Karpas-422 (cell line): ENCODE results near the gene MPST. TPM values are rescaled to one million over a fixed set of nuclear protein-coding genes. Genes with fewer than 3 reads are reported as not detected.
"Not testable (repeated sequence)": the region's sequence is repeated elsewhere in the genome, so short reads cannot be mapped to it uniquely, and the experiment has no call there.

Source experiments
- DNase-seq: peaks from one replicate; pipeline ENCODE4 v3.0.0-alpha.2; 2015
- H2AFZ ChIP-seq: fragments of 200-600 bp; sonication (generic); 2 replicates; pipeline ENCODE4 v1.6.1; 2014; ENCODE audit warnings: antibody characterized with exemption, low read length, mixed read lengths
- H3K27ac ChIP-seq: fragments of 200-600 bp; sonication (generic); 2 replicates; pipeline ENCODE4 v1.5.1; 2014; ENCODE audit warnings: mild to moderate bottlenecking, low read length, moderate library complexity
- H3K27me3 ChIP-seq: fragments of 200-600 bp; sonication (generic); 2 replicates; pipeline ENCODE4 v1.6.1; 2014; ENCODE audit warnings: low read length, mixed read lengths
- H3K36me3 ChIP-seq: fragments of 200-600 bp; sonication (generic); 2 replicates; pipeline ENCODE4 v1.6.1; 2014; ENCODE audit warnings: low read length, mixed read lengths; ENCODE audit not compliant: insufficient read depth
- H3K4me1 ChIP-seq: fragments of 200-600 bp; sonication (generic); 2 replicates; pipeline ENCODE4 v1.6.1; 2014; ENCODE audit warnings: mild to moderate bottlenecking, low read length, mixed read lengths
- H3K4me2 ChIP-seq: fragments of 200-600 bp; sonication (generic); 2 replicates; pipeline ENCODE4 v1.6.1; 2014; ENCODE audit warnings: low read length, low read depth, mild to moderate bottlenecking; ENCODE audit not compliant: poor library complexity, severe bottlenecking
- H3K4me3 ChIP-seq: fragments of 200-600 bp; sonication (generic); 2 replicates; pipeline ENCODE4 v1.5.1; 2014; ENCODE audit warnings: mild to moderate bottlenecking, antibody characterized with exemption, low read length, mixed read lengths
- H3K79me2 ChIP-seq: fragments of 200-600 bp; sonication (generic); 2 replicates; pipeline ENCODE4 v1.6.1; 2014; ENCODE audit warnings: mild to moderate bottlenecking, low read length, mixed read lengths
- H3K9ac ChIP-seq: fragments of 200-600 bp; sonication (generic); 2 replicates; pipeline ENCODE4 v1.6.0; 2014; ENCODE audit warnings: low read length
- H3K9me2 ChIP-seq: fragments of 200-600 bp; sonication (generic), shearing (Covaris generic); replicated peaks from 2 replicates; pipeline ENCODE4 v1.6.0; 2014; ENCODE audit warnings: mild to moderate bottlenecking, low read length, moderate library complexity; ENCODE audit not compliant: insufficient read depth
- H3K9me3 ChIP-seq: fragments of 300-700, 200-600 bp; sonication (generic); 2 replicates; pipeline ENCODE4 v1.6.1; 2014; ENCODE audit warnings: low read length, mixed read lengths
- H4K20me1 ChIP-seq: fragments of 200-600 bp; sonication (generic); 2 replicates; pipeline ENCODE4 v1.6.1; 2014; ENCODE audit warnings: mild to moderate bottlenecking, antibody characterized with exemption, low read length, low read depth; ENCODE audit not compliant: insufficient read depth
- total RNA-seq: library from RNA; depleted of rRNA; stranded (reverse); fragments of >200 nt; shearing (Covaris generic); gene quantifications from 2 replicates; pipeline ENCODE4 v1.2.3, GENCODE V29; 2014; ENCODE audit warnings: low replicate concordance

MPST gene
- total RNA-seq, 1 experiment from 2014 or later = 26.1 TPM

DNA sequence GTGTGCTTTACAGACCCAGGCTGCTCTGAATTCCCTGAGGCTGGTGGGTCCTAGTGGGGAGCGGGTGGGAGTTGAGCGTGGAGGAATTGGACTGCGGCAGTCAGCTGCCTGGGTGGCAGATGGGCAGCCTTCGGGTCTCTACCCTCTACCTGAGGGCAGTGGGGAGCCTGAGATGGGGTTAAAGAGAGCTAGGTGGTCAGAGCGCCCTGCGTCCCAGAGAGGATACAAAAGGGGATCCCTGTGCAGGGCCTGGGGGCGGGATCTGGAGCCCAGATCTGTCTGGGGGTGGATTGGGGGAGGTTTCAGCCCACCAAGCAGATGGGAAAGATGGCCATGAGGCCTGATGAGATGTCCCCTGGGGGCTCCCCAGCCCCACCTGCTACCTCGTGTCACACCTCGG is 50.2 kb downstream of the MPST start:
- no peak overlapping the region for H3K4me2 ChIP-seq
- no peaks in the 10 kb centered on the region for H3K9me2 ChIP-seq
- H3K27me3 ChIP-seq = no peaks in the 10 kb centered on the region
- no peaks in the 10 kb centered on the region for H3K79me2 ChIP-seq
- H3K9ac ChIP-seq = no peak overlapping the region
- H3K27ac ChIP-seq = no peak overlapping the region
- no peaks in the 10 kb centered on the region for H3K9me3 ChIP-seq
- no peaks in the 10 kb centered on the region for H3K4me1 ChIP-seq
- no peaks in the 10 kb centered on the region for H3K36me3 ChIP-seq
- no peak overlapping the region for H3K4me3 ChIP-seq
- DNase-seq = no peak
- H2AFZ ChIP-seq = no peak overlapping the region
- no peaks in the 10 kb centered on the region for H4K20me1 ChIP-seq

DNA sequence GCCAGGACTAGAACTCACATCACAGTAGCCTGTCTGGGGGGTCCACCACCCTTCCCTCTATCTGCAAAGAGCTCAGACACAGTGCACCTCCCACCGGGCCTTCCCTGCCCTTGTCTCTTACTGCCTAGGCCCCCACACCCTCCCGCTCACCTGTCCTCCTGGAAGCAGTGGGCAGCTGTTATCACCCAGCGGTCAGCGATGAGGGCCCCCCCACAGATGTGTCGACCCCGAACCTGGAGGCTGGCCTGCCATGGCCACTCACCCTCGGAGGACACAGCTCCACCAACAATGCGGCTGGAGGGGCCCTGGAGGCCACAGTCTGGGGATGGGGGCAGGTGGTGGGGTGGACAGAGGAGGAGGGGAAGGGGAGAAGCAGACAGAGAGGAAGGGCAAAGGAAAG is 50.8 kb downstream of the MPST start:
- Histone ChIP-seq H3K4me3 (no peak overlapping the region), H3K36me3 (no peaks in the 10 kb centered on the region), H3K9me3 (no peaks in the 10 kb centered on the region), H3K27me3 (no peaks in the 10 kb centered on the region), H3K27ac (no peak overlapping the region), H3K9ac (no peak overlapping the region), H3K79me2 (no peaks in the 10 kb centered on the region), H4K20me1 (no peaks in the 10 kb centered on the region), H3K9me2 (no peaks in the 10 kb centered on the region), H2AFZ (no peak overlapping the region), H3K4me2 (no peak overlapping the region), H3K4me1 (no peaks in the 10 kb centered on the region)
- no peak for DNase-seq

DNA sequence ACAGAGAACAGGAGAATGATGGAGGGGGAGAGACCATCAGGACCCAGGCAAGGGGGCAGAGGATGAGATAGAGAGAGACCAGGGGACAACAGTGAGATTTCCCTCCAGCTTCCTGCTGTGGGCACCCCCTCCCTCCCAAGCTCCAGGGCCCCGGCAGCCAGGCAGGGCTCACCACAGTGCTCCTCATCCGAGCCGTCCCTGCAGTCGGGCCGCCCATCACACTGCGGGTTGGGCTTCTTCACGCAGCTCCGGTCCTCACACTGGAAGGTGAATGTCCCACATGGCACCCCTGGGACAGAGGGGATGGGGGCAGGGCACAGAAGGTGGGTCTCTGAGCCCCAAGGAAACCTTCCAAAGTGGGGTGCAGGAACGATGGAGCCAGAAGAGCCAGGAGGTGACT is 51.2 kb downstream of the MPST start:
- H3K27me3 ChIP-seq = no peaks in the 10 kb centered on the region
- no peaks in the 10 kb centered on the region for H4K20me1 ChIP-seq

DNA sequence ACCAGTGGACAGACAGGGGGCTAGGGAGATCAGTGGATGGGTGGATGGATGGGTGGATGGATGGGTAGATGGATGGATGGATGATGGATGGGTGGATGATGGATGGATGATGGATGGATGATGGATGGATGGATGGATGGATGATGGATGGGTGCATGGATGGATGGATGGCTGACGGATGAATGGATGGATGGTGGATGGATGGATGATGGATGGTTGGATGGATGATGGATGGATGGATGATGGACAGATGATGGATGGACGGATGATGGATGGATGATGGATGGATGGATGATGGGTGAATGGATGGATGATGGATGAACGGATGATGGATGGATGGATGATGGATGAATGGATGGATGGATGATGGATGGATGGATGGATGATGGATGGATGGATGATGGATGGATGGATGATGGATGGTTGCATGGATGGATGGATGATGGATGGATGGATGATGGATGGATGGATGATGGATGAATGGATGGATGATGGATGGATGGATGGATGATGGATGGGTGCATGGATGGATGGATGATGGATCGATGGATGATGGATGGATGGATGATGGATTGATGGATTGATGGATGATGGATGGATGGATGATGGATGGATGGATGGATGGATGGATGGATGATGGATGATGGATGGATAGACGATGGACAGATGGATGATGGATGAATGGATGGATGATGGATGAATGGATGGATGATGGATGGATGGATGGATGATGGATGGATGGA is 52.5 kb downstream of the MPST start:
- not testable (repeated sequence) for H3K27ac ChIP-seq, H3K9me2 ChIP-seq, H3K9me3 ChIP-seq, H3K36me3 ChIP-seq, H3K9ac ChIP-seq, H3K27me3 ChIP-seq, H3K79me2 ChIP-seq, H3K4me3 ChIP-seq, H3K4me1 ChIP-seq, H4K20me1 ChIP-seq, H2AFZ ChIP-seq, H3K4me2 ChIP-seq, DNase-seq

More for the DNA sequence above, 51.2 kb downstream of the MPST start:
- H3K4me1 ChIP-seq = no peaks in the 10 kb centered on the region
- no peak overlapping the region for H3K9ac ChIP-seq
- H3K36me3 ChIP-seq = no peaks in the 10 kb centered on the region
- H3K9me3 ChIP-seq = no peaks in the 10 kb centered on the region
- H2AFZ ChIP-seq = no peak overlapping the region
- H3K27ac ChIP-seq = no peak overlapping the region
- no peak for DNase-seq
- no peaks in the 10 kb centered on the region for H3K9me2 ChIP-seq
- no peak overlapping the region for H3K4me2 ChIP-seq
- no peaks in the 10 kb centered on the region for H3K79me2 ChIP-seq
- H3K4me3 ChIP-seq = no peak overlapping the region

DNA sequence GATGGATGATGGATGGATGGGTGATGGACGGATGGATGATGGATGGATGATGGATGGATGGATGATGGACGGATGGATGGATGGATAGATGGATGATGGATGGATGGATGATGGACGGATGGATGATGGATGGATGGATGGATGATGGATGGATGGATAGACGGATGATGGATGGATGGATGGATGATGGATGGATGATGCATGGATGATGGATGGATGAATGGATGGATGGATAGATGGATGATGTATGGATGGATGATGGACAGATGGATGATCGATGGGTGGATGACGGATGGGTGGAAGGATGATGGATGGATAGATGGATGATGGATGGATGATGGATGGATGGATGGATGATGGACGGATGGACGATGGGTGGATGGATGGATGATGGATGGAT is 53.1 kb downstream of the MPST start:
- no peak overlapping the region for H3K4me3 ChIP-seq
- H2AFZ ChIP-seq = no peak overlapping the region
- H3K79me2 ChIP-seq = no peaks in the 10 kb centered on the region
- no peak overlapping the region for H3K27ac ChIP-seq
- no peaks in the 10 kb centered on the region for H3K9me3 ChIP-seq
- H3K9me2 ChIP-seq = no peaks in the 10 kb centered on the region
- H3K9ac ChIP-seq = no peak overlapping the region
- H3K4me2 ChIP-seq = no peak overlapping the region
- no peaks in the 10 kb centered on the region for H3K4me1 ChIP-seq
- no peaks in the 10 kb centered on the region for H4K20me1 ChIP-seq
- H3K27me3 ChIP-seq = no peaks in the 10 kb centered on the region
- DNase-seq = no peak
- no peaks in the 10 kb centered on the region for H3K36me3 ChIP-seq

DNA sequence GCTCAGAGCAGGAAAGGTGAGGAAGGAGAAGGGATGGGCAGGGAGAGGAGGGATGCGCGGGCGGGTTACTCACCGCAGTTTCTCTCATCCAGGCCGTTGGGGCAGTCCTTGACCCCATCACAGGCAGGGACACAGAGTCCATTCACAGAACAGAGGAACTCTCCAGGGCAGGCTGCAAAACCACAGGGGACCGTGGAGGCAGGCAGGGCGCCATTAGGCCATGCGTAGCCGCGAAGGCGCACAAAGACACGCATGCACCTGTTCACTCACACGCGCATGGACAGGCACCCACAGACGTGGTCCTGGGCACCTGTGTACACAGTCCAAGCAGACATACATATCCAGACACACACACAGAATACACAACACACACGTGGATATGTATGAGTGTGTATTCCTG is 55.0 kb downstream of the MPST start:
- Histone ChIP-seq H3K79me2 (no peaks in the 10 kb centered on the region), H3K27me3 (no peaks in the 10 kb centered on the region), H3K27ac (no peak overlapping the region), H3K9me2 (no peaks in the 10 kb centered on the region), H3K4me1 (no peaks in the 10 kb centered on the region; the same call in 1 of the 2 replicates), H3K9ac (no peak overlapping the region), H3K4me2 (no peak overlapping the region), H3K9me3 (no peaks in the 10 kb centered on the region), H2AFZ (no peak overlapping the region), H3K36me3 (no peaks in the 10 kb centered on the region), H3K4me3 (no peak overlapping the region), H4K20me1 (no peaks in the 10 kb centered on the region)
- DNase-seq = no peak

DNA sequence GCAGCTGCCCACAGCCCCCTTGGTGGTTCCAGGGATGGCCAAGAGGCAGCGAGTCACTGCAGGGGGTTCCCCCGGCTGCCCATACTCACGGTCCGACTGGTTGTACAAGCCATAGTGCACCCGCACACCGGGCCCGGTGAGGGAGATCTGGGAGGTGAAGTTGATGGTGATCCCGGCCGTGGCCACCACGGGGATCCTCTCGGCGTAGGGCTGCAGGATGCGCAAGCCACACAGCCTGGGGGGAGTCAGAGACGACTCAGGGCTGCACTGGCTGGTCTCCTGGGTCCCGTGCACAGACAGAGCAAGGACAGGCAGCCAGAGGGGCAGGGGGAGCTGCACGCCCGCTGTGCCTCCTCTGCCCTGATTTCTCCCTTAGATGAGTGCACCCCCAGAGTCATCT is 55.5 kb downstream of the MPST start:
- Histone ChIP-seq H3K27me3 (no peaks in the 10 kb centered on the region), H3K9ac (no peak overlapping the region), H3K79me2 (no peaks in the 10 kb centered on the region), H3K27ac (no peak overlapping the region), H3K9me3 (no peaks in the 10 kb centered on the region), H3K4me1 (peaks cover 2% of the 10 kb centered on the region; the same call in 1 of the 2 replicates), H3K4me2 (no peak overlapping the region), H3K9me2 (no peaks in the 10 kb centered on the region), H3K4me3 (no peak overlapping the region), H3K36me3 (no peaks in the 10 kb centered on the region), H4K20me1 (no peaks in the 10 kb centered on the region), H2AFZ (no peak overlapping the region)
- DNase-seq = no peak

DNA sequence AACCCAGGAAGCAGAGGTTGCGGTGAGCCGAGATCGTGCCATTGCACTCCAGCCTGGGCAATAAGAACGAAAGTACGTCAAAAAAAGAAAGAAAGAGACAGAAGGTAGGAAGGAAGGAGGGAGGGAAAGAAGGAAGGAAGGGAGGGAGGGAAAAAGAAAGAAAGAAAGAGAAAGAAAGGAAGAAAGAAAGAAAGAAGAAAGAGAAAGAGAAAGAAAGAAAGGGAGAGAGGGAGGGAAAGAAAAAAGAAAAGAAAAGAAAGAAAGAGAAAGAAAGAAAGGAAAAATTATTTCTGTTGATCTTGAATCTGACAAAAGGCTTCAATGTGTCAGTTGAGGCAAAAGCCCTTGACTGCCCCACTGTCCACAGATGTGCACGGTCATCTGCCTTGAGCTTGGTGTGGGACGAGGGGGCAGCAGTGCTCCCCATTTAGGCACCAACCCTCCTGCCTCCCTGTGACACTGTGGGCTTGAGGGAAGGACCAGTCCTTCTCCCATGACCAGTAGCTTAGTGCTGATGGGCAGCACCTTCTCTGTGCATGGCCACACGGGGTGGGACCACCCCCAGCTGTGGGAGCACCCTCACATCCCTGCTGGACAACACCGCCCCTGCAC is 56.4 kb downstream of the MPST start:
- no peaks in the 10 kb centered on the region for H3K79me2 ChIP-seq
- H2AFZ ChIP-seq = no peak overlapping the region
- no peak overlapping the region for H3K4me3 ChIP-seq
- no peaks in the 10 kb centered on the region for H3K9me3 ChIP-seq
- no peaks in the 10 kb centered on the region for H3K27me3 ChIP-seq
- no peaks in the 10 kb centered on the region for H3K9me2 ChIP-seq
- no peak for DNase-seq
- no peak overlapping the region for H3K27ac ChIP-seq
- H3K9ac ChIP-seq = no peak overlapping the region
- no peaks in the 10 kb centered on the region for H3K36me3 ChIP-seq
- H4K20me1 ChIP-seq = no peaks in the 10 kb centered on the region
- H3K4me1 ChIP-seq = peaks cover 2% of the 10 kb centered on the region; the same call in 1 of the 2 replicates
- H3K4me2 ChIP-seq = no peak overlapping the region
